CD14-positive monocyte (primary cell): ENCODE data around the gene METAP1D. TPM values are rescaled to one million over a fixed set of nuclear protein-coding genes. Genes with fewer than 3 reads are reported as not detected.

ENCODE experiments used
- DNase-seq, 3 donors: peaks; one replicate each; pipeline ENCODE4 v3.0.0-alpha.2; 2011 to 2022
- H2AFZ ChIP-seq: 2 replicates; pipeline ENCODE4 v1.6.0; 2012; ENCODE audit warnings: mild to moderate bottlenecking, low read depth, low read length, inconsistent platforms; ENCODE audit not compliant: insufficient read depth, poor library complexity, severe bottlenecking
- H3K27ac ChIP-seq, 2 donors: 1 replicate in 1 of 2; 2 replicates in 1 of 2; pipeline ENCODE4 v1.5.1; 2012 to 2013; ENCODE audit warnings: low read length in 2 of 2, control low read depth in 1 of 2, inconsistent platforms in 1 of 2, low read depth in 1 of 2, mild to moderate bottlenecking in 1 of 2
- H3K27me3 ChIP-seq, 2 donors: one replicate each; pipeline versions ENCODE4 v1.6.0 to v1.6.1; 2011 to 2013; ENCODE audit warnings: low read length in 2 of 2; ENCODE audit not compliant: control insufficient read depth in 2 of 2, insufficient read depth in 2 of 2
- H3K36me3 ChIP-seq, 2 donors: replicated peaks in 1 of 2; 1 replicate in 1 of 2; 2 replicates in 1 of 2; pipeline versions ENCODE4 v1.5.1 to v1.6.1; 2012 to 2013; ENCODE audit warnings: low read length in 2 of 2, control low read depth in 1 of 2, inconsistent platforms in 1 of 2, mild to moderate bottlenecking in 1 of 2; ENCODE audit not compliant: insufficient read depth in 2 of 2, control insufficient read depth in 1 of 2
- H3K4me1 ChIP-seq, 2 donors: 1 replicate in 1 of 2; 2 replicates in 1 of 2; pipeline versions ENCODE4 v1.5.1 to v1.6.1; 2012 to 2013; ENCODE audit warnings: low read length in 2 of 2, control low read depth in 1 of 2, inconsistent platforms in 1 of 2, mild to moderate bottlenecking in 1 of 2, moderate library complexity in 1 of 2; ENCODE audit not compliant: insufficient read depth in 2 of 2, control insufficient read depth in 1 of 2
- H3K4me2 ChIP-seq: replicated peaks from 2 replicates; pipeline ENCODE3; 2012; ENCODE audit warnings: low read length, moderate library complexity, mild to moderate bottlenecking; ENCODE audit not compliant: poor library complexity, severe bottlenecking; ENCODE audit errors: extremely low read depth
- H3K4me3 ChIP-seq, 3 experiments: fragments of 200-600 bp in 1 of 3; sonication (generic) in 1 of 3; replicated peaks in 1 of 3; 1 replicate in 2 of 3; 2 replicates in 1 of 3; pipeline ENCODE4 v1.5.1; 2011 to 2013; ENCODE audit warnings: low read length in 3 of 3, mild to moderate bottlenecking in 3 of 3, control low read depth in 2 of 3, low read depth in 2 of 3, inconsistent platforms in 1 of 3, moderate library complexity in 1 of 3
- H3K79me2 ChIP-seq: 2 replicates; pipeline ENCODE4 v1.6.0; 2012; ENCODE audit warnings: mild to moderate bottlenecking, control low read depth, inconsistent platforms, low read length, moderate library complexity; ENCODE audit not compliant: insufficient read depth
- H3K9ac ChIP-seq: 2 replicates; pipeline ENCODE4 v1.6.0; 2017; ENCODE audit warnings: low read length, mild to moderate bottlenecking; ENCODE audit not compliant: insufficient read depth, poor library complexity, severe bottlenecking
- H3K9me3 ChIP-seq, 2 donors: replicated peaks in 1 of 2; 1 replicate in 1 of 2; 2 replicates in 1 of 2; pipeline versions ENCODE4 v1.5.1 to v1.6.1; 2012 to 2013; ENCODE audit warnings: low read length in 2 of 2, control low read depth in 1 of 2; ENCODE audit not compliant: control insufficient read depth in 1 of 2, insufficient read depth in 1 of 2
- H4K20me1 ChIP-seq: 2 replicates; pipeline ENCODE4 v1.6.0; 2012; ENCODE audit warnings: mild to moderate bottlenecking, low read length, control low read depth, moderate library complexity; ENCODE audit not compliant: insufficient read depth
- H3K27ac Mint-ChIP-seq, 7 donors: one replicate each; pipeline ENCODE4 v1.8.0; 2020; ENCODE audit warnings: mild to moderate bottlenecking in 7 of 7, mixed read lengths in 7 of 7, moderate library complexity in 6 of 7, inconsistent platforms in 2 of 7
- H3K27me3 Mint-ChIP-seq, 3 donors: one replicate each; pipeline ENCODE4 v1.8.0; 2021 to 2022; ENCODE audit warnings: low read depth in 3 of 3, mild to moderate bottlenecking in 3 of 3, mixed read lengths in 3 of 3, moderate library complexity in 3 of 3, inconsistent platforms in 1 of 3
- H3K36me3 Mint-ChIP-seq, 2 donors: one replicate each; pipeline ENCODE4 v1.8.0; 2020; ENCODE audit warnings: mixed read lengths in 2 of 2, inconsistent platforms in 1 of 2, mild to moderate bottlenecking in 1 of 2
- H3K4me1 Mint-ChIP-seq: one replicate; pipeline ENCODE4 v1.8.0; 2020; ENCODE audit warnings: mild to moderate bottlenecking, mixed read lengths
- H3K4me3 Mint-ChIP-seq, 2 donors: one replicate each; pipeline ENCODE4 v1.8.0; 2020; ENCODE audit warnings: mild to moderate bottlenecking in 2 of 2, mixed read lengths in 2 of 2, moderate library complexity in 1 of 2
- H3K9me3 Mint-ChIP-seq, 7 donors: one replicate each; pipeline ENCODE4 v1.8.0; 2020 to 2022; ENCODE audit warnings: mixed read lengths in 7 of 7, mild to moderate bottlenecking in 6 of 7, moderate library complexity in 6 of 7, inconsistent platforms in 2 of 7
- WGBS: methylation state at CpG from one replicate; pipeline ENCODE4 v1.1.5; 2013; ENCODE audit warnings: missing lambda C conversion rate; ENCODE audit not compliant: insufficient coverage; 5-methylcytosine and 5-hydroxymethylcytosine counted together
- intact Hi-C, 2 donors: fragments of 100-400 bp; cut with micrococcal nuclease; formaldehyde crosslinking; loops; one replicate each; pipeline versions ENCODE4 v1.15.0 to v1.15.1; 2023
- polyA plus RNA-seq, 3 donors: library from polyadenylated mRNA; depleted of rRNA in 1 of 3; unstranded in 2 of 3; stranded (reverse) in 1 of 3; fragments of 300-500 nt in 2 of 3; fragments of >200 nt in 1 of 3; fragmentation: Illumina TruSeq in 2 of 3; gene quantifications; 1 replicate in 2 of 3; 2 replicates in 1 of 3; pipeline ENCODE4 v1.2.3, GENCODE V29; 2012 to 2021
- TF ChIP-seq, protein P1 (sequence below): fragments of 200-600 bp; IDR thresholded peaks from one replicate; pipeline ENCODE4 v1.8.0; 2022; ENCODE audit warnings: antibody characterized with exemption, mild to moderate bottlenecking

Gene METAP1D
- polyA plus RNA-seq, 3 donors, result 0.37 to 1.7 (median 0.41) TPM

DNA sequence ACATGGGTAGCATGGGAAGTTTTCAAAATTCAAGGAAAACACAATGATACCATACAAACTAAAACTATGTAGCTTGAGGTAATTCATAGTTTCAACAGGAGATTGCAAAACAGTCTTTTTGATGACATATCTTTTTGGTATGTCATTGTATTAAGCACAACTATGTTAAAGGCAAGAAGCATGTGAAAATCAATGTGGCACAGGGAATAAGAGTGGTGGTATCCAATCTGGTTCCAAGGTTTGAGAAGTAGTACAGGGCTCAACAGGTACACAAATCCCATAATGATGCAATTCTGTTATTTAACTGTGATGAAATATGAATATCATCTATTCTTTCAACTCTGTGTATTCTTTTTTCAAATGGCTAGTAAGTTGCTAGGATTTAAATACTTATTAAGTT lies 119.3 kb downstream of the METAP1D start:
- intact Hi-C loops, result no loop called here
- TF ChIP-seq, protein P1, sequence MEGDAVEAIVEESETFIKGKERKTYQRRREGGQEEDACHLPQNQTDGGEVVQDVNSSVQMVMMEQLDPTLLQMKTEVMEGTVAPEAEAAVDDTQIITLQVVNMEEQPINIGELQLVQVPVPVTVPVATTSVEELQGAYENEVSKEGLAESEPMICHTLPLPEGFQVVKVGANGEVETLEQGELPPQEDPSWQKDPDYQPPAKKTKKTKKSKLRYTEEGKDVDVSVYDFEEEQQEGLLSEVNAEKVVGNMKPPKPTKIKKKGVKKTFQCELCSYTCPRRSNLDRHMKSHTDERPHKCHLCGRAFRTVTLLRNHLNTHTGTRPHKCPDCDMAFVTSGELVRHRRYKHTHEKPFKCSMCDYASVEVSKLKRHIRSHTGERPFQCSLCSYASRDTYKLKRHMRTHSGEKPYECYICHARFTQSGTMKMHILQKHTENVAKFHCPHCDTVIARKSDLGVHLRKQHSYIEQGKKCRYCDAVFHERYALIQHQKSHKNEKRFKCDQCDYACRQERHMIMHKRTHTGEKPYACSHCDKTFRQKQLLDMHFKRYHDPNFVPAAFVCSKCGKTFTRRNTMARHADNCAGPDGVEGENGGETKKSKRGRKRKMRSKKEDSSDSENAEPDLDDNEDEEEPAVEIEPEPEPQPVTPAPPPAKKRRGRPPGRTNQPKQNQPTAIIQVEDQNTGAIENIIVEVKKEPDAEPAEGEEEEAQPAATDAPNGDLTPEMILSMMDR, result no peak
- Histone ChIP-seq H2AFZ (no peak overlapping the region), H3K4me1 (no peaks in the 10 kb centered on the region), H3K79me2 (no peaks in the 10 kb centered on the region), H3K9me3 (no peaks in the 10 kb centered on the region), H3K9ac (no peak overlapping the region), H3K27me3 (peaks cover 0 to 4% of the 10 kb centered on the region in 2 donors), H3K27ac (no peak overlapping the region), H4K20me1 (no peaks in the 10 kb centered on the region), H3K4me2 (no peak overlapping the region), H3K36me3 (no peaks in the 10 kb centered on the region), H3K4me3 (no peak overlapping the region)
- DNase-seq, result no peak
- H3K9me3 Mint-ChIP-seq, result no peaks in the 10 kb centered on the region
- H3K4me1 Mint-ChIP-seq, result peaks cover 5% of the 10 kb centered on the region
- H3K36me3 Mint-ChIP-seq, result no peaks in the 10 kb centered on the region
- H3K27ac Mint-ChIP-seq, result no peak overlapping the region
- peaks cover 4 to 13% (median 8%) of the 10 kb centered on the region in 3 donors for H3K27me3 Mint-ChIP-seq
- H3K4me3 Mint-ChIP-seq, result no peak overlapping the region

DNA sequence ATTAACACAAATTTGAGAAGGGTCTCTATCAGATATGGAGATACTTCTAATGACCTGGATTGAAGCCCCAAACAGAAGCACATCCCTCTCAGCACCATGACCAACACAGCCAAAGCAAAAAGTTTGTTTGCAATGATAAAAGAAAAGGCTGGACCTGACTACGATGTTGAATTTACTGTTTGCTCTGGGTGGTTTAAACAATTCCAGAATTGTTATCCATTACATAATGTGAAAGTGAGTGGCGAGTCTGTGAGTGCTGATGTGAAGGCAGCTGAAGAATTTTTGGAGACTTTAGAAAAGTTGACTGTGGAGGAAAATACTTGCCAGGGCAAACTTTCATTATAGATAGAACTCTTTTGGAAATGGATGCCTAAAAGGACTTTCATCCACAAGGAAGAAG lies 120.4 kb downstream of the METAP1D start:
- TF ChIP-seq, protein P1, result no peak
- Histone ChIP-seq H3K4me2 (no peak overlapping the region), H4K20me1 (no peaks in the 10 kb centered on the region), H3K36me3 (no peaks in the 10 kb centered on the region), H2AFZ (no peak overlapping the region), H3K27me3 (peaks cover 0 to 2% of the 10 kb centered on the region in 2 donors), H3K4me1 (no peaks in the 10 kb centered on the region), H3K27ac (no peak overlapping the region), H3K9me3 (no peaks in the 10 kb centered on the region), H3K79me2 (no peaks in the 10 kb centered on the region), H3K4me3 (no peak overlapping the region), H3K9ac (no peak overlapping the region)
- no peak for DNase-seq
- Mint-ChIP-seq H3K27ac (no peak overlapping the region), H3K9me3 (no peaks in the 10 kb centered on the region), H3K36me3 (no peaks in the 10 kb centered on the region), H3K27me3 (peaks cover 2 to 4% (median 4%) of the 10 kb centered on the region in 3 donors), H3K4me3 (no peak overlapping the region), H3K4me1 (peaks cover 5% of the 10 kb centered on the region)
- WGBS, result 60% methylated on average over 1 of the region's 2 CpGs
- intact Hi-C loops, result no loop called here
